ENCODE measurements around the gene ACADVL. TPM values are rescaled to one million over a fixed set of nuclear protein-coding genes. Genes with fewer than 3 reads are reported as not detected.
A peak's percentile ranks its signal among the peaks of the same experiment; 100 is the strongest.

Gene ACADVL
- total RNA-seq, 1 donor = 143 TPM

GRCh38 chr17:7207120-7208001 is 12.4 kb upstream of the ACADVL start:
- H3K4me1 ChIP-seq (ENCODE audit: insufficient read depth, low read length) = peaks cover 21% of the 10 kb centered on the region
- no peak overlapping the region for H3K4me3 ChIP-seq (ENCODE audit: low read length)
- no peaks in the 10 kb centered on the region for H3K27me3 ChIP-seq (ENCODE audit: insufficient read depth, low read length)

DNA sequence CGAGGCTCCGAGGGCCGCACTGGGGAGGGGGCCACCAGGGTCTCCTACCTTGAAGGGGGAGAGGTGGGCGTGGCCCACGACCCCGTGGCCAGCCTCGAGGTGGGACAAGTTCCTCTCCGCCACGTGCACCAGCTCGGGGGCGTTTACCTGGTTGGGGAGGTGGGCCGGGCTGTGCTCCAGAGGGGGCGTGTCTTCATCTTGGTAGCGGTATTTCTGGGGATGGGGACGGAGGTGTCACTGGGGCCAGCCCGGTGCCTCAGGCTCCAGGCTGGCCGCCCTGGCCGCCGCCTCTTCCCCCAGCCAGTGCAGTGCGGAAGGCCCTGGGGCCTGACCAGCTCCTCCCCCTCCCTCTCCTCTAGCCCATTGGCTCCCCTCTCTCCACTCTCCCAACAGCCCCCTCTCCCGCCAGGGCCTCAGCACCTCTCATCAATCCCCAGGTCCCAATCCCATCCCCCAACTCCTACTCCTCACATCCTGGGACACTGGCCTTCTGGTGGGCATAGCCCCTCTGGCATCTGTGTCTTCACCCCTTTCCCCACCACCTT is 11.6 kb upstream of the ACADVL start:
- Histone ChIP-seq H3K4me3 (ENCODE audit: low read length) (no peak overlapping the region), H3K27me3 (ENCODE audit: insufficient read depth, low read length) (no peaks in the 10 kb centered on the region)

More at GRCh38 chr17:7207120-7208001, 12.4 kb upstream of the ACADVL start:
- no peaks in the 10 kb centered on the region for H3K9me3 ChIP-seq (ENCODE audit: low read depth, low read length)

GRCh38 chr17:7208754-7209460 is 10.8 kb upstream of the ACADVL start:
- no peak overlapping the region for H3K4me3 ChIP-seq (ENCODE audit: low read length)
- H3K9me3 ChIP-seq (ENCODE audit: low read depth, low read length) = no peaks in the 10 kb centered on the region
- peaks cover 26% of the 10 kb centered on the region for H3K4me1 ChIP-seq (ENCODE audit: insufficient read depth, low read length)
- no peaks in the 10 kb centered on the region for H3K27me3 ChIP-seq (ENCODE audit: insufficient read depth, low read length)

More for the DNA sequence above, 11.6 kb upstream of the ACADVL start:
- Histone ChIP-seq H3K4me1 (ENCODE audit: insufficient read depth, low read length) (peaks cover 21% of the 10 kb centered on the region), H3K9me3 (ENCODE audit: low read depth, low read length) (no peaks in the 10 kb centered on the region)

DNA sequence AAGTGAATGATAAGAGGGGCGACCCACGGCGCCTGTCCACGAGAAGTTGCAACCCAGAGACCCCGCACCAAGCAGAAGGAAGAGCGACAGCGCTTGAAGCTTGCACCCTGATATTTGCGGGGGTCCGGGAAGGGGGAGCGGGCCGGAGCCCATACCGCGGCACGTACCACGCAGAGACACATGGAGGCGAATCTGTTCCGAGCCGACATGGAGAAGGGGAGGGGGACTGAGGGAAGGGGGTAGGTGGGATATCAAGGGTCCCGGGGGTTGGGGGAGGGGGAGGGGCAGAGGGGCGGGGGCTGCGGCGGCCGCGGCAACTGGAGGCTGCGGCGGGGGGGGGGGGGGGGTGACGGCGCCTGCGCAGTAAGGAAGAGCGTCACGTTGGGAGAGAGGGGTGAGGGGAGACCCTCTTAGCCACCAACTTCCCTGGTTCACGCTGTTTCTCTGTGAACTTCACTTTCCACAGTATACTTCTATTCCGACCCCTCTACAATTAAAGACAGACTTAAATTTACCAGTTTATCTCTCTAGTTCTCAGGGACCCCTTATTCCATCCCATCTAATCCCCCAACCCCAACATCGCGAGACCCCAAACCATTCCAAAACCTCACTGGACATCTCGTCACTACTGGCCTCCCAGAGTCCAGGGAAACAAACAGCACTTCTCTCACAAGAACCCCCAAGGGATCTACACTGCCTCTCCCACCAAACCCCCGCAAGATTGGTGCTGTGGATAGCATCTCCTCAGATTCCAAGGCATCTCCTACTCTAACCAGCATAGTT is 8.1 kb upstream of the ACADVL start:
- Histone ChIP-seq H3K4me1 (ENCODE audit: insufficient read depth, low read length) (peaks cover 32% of the 10 kb centered on the region), H3K27me3 (ENCODE audit: insufficient read depth, low read length) (no peaks in the 10 kb centered on the region), H3K4me3 (ENCODE audit: low read length) (no peak overlapping the region), H3K9me3 (ENCODE audit: low read depth, low read length) (no peaks in the 10 kb centered on the region)

DNA sequence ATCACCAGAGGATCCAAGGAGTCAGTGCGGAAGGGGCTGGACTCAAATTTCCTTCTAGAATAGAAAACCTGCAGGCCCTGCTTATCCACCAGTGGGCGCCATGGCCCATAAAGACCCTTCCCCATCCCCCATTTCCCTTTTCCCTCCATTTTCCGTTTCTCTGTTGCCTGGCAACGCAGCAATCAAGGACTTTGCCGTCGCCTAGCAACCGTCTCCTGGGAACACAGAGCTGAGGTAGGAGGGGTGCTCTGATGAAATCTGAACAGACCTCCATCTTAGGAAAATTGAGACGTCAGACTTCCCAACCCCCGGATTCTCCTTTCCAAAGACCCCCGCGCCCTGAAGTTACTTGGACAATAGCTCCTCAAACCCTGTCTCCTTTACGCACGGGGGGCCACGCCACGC is 5.8 kb upstream of the ACADVL start:
- H3K27me3 ChIP-seq (ENCODE audit: insufficient read depth, low read length) = no peaks in the 10 kb centered on the region
- H3K4me1 ChIP-seq (ENCODE audit: insufficient read depth, low read length) = peaks cover 49% of the 10 kb centered on the region
- H3K9me3 ChIP-seq (ENCODE audit: low read depth, low read length) = no peaks in the 10 kb centered on the region
- H3K4me3 ChIP-seq (ENCODE audit: low read length) = peak overlapping the region; percentile 36

DNA sequence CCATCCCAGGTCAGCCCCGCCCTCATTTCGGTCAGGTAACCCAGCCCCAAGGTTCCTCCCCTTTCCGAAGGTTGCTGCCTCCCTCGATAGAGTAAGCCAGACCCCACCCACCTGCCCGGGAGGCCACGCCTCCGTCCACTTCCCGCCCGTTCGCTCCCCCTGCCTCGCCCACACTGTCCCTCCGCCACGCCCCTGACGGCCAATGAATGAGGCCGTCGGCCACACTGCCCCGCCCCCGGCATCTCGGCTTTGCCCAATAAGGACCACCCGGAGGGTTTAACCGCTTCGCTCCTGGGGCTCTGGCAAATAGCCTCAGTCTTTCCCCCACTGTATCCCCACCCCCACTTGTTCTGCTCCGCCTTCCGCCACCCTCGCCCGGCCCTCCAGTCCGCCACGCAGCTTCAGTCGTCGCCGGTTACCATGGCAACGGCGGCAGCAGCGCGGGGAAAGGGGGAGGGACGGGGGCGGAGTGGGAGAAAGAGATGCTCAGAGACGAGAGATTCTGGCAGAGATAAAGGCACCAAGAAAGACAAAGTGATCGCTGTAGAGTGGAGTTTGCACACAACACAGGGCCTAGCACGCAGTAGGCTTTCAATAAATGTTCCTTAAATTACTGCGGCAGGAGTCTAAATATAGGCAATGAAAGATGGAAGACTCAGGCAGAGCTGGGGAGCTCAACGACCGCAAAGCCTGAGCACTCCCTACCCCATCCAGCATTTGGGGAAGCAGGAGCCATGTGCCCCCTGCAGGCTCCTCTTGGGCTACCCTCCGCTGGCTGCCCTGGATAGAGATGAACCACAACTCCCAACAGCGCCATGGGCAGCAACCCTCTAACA is 5.2 kb upstream of the ACADVL start:
- Histone ChIP-seq H3K4me3 (ENCODE audit: low read length) (peak overlapping the region; percentile 36), H3K27me3 (ENCODE audit: insufficient read depth, low read length) (no peaks in the 10 kb centered on the region), H3K9me3 (ENCODE audit: low read depth, low read length) (no peaks in the 10 kb centered on the region), H3K4me1 (ENCODE audit: insufficient read depth, low read length) (peaks cover 55% of the 10 kb centered on the region)

DNA sequence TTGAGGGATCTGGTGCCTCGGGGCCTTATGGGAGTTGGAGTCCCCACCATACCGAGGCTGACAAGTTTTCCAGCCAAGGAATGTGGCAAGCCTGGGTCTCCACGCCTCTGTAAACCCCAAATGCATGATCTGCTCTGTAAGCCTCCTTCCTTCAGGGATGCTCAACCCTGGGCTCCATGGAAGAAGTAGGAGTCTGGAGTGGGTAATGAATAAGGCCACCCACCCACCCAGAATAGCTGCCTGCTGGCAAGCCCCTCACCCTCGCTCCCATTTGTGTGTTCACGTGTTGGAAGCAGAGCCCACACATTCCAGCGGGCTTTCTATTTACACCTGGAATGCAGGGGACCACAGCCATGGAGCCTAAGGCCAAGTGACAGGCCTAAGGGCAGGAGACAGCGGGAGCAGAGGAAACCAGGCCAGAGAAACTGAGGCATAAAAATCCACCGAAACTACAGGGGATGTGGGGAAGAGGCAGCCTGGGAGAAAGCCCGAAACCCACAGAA is 4.6 kb upstream of the ACADVL start:
- H3K4me3 ChIP-seq (ENCODE audit: low read length) = no peak overlapping the region
- peaks cover 59% of the 10 kb centered on the region for H3K4me1 ChIP-seq (ENCODE audit: insufficient read depth, low read length)
- no peaks in the 10 kb centered on the region for H3K9me3 ChIP-seq (ENCODE audit: low read depth, low read length)
- H3K27me3 ChIP-seq (ENCODE audit: insufficient read depth, low read length) = no peaks in the 10 kb centered on the region

GRCh38 chr17:7215652-7216180 is 4.0 kb upstream of the ACADVL start:
- Histone ChIP-seq H3K4me3 (ENCODE audit: low read length) (no peak overlapping the region), H3K9me3 (ENCODE audit: low read depth, low read length) (no peaks in the 10 kb centered on the region), H3K27me3 (ENCODE audit: insufficient read depth, low read length) (no peaks in the 10 kb centered on the region), H3K4me1 (ENCODE audit: insufficient read depth, low read length) (peaks cover 64% of the 10 kb centered on the region)

DNA sequence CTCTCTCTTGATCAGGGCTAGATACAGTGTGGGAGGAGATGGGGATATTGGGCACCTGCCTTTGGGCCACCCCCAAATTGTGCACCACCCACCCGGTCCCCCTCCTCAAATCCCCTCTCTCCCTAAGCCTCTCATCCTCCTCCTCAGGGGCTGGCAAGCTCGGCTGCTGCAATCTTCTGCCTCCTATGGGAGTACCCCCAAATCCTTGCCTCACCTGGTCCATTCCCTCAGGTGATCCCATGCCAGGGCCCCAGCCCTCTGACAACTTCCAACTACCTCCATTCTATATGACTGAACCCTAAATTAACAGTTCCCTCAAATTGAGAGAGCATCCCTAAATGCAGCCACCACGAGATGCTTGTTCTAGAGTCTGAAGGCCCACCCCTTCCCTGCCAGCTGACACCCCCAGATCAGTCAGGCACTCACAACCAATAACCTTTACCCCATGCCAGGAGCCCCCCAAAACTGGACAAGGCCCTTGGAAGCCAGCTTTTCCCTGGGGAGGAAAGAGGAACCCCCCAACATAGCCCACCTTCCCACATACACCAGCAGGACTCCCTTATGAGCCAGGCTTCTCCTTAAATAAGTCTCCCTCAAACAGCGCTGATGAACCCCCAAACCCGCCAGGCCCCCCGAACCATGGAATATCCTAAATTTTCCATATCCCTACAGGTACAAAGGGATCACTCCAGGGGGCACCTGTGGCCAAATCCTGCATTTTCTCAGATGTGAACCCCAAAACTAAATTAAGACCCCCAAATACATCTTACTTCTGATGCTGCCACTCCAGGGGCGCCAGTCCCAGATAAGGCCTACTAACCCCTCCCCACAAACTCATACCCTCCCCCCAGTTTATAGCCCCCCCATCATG is 3.3 kb upstream of the ACADVL start:
- H3K27me3 ChIP-seq (ENCODE audit: insufficient read depth, low read length) = no peaks in the 10 kb centered on the region
- no peaks in the 10 kb centered on the region for H3K9me3 ChIP-seq (ENCODE audit: low read depth, low read length)
- peaks cover 70% of the 10 kb centered on the region for H3K4me1 ChIP-seq (ENCODE audit: insufficient read depth, low read length)
- H3K4me3 ChIP-seq (ENCODE audit: low read length) = peak overlapping the region; percentile 8

GRCh38 chr17:7217113-7217987 is 2.4 kb upstream of the ACADVL start:
- no peaks in the 10 kb centered on the region for H3K9me3 ChIP-seq (ENCODE audit: low read depth, low read length)
- no peaks in the 10 kb centered on the region for H3K27me3 ChIP-seq (ENCODE audit: insufficient read depth, low read length)
- H3K4me3 ChIP-seq (ENCODE audit: low read length) = peak overlapping the region; percentile 24
- H3K4me1 ChIP-seq (ENCODE audit: insufficient read depth, low read length) = peaks cover 70% of the 10 kb centered on the region

DNA sequence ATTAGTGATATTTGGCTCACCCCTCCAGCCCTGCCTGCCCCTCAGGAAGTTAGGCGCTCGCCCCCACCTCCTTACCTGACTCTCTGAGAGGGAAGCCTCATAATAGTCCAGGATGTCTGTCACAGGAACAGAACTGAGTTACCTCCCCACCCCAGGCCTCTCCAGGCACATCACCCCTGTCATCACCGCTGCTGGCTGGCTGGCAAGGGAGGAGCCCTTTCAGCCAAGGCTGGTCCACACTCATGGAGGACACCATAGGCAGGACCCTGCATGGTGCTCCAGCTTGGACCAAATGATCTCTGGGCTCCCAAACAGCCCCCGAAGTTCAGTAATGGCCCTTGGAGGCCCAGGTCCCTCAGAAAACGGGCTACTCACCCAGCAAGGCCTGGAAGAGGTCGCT is 1.6 kb upstream of the ACADVL start:
- Histone ChIP-seq H3K27me3 (ENCODE audit: insufficient read depth, low read length) (no peaks in the 10 kb centered on the region), H3K4me3 (ENCODE audit: low read length) (no peak overlapping the region), H3K9me3 (ENCODE audit: low read depth, low read length) (no peaks in the 10 kb centered on the region), H3K4me1 (ENCODE audit: insufficient read depth, low read length) (peaks cover 70% of the 10 kb centered on the region)

- Histone ChIP-seq H3K27me3 (ENCODE audit: insufficient read depth, low read length) (no peaks in the 10 kb centered on the region), H3K4me1 (ENCODE audit: insufficient read depth, low read length) (peaks cover 65% of the 10 kb centered on the region), H3K9me3 (ENCODE audit: low read depth, low read length) (no peaks in the 10 kb centered on the region), H3K4me3 (ENCODE audit: low read length) (no peak overlapping the region)
Measured at GRCh38 chr17:7218758-7219157, 980 bp upstream of the ACADVL start.

All from mononuclear cell (primary cell).